ENCODE data around the gene DMBX1.
A peak's percentile ranks its signal among the peaks of the same experiment; 100 is the strongest.

The DMBX1 gene

DNA sequence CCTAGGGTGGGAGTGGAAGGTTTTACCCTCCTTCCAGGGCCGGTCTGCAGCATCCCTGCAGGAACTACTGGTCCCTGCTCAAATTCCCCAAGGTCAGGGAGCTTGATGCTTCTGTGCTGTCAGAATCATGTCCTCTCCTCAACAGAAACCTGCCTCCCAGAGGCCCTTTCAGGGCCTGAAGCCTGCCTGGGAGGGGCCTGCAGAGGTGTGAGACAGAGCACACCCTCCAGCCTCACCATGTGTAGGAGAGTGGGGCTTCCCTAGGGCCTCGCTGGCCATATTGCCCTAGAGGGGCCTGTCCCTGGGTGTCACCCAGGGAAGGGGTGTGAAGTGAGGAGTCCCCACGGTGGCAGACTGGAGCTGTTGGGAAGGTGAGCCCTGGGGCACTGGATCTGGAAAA is 40.7 kb downstream of the DMBX1 start:
- DNase-seq (ENCODE audit: low spot score) = no peak
- in situ Hi-C loops (cut with MboI; ENCODE audit: low pct_unique_long_range_greater_than_20kb, low sequenced_read_pairs, unreplicated experiment) = no loop called here
- TF ChIP-seq, protein P1, sequence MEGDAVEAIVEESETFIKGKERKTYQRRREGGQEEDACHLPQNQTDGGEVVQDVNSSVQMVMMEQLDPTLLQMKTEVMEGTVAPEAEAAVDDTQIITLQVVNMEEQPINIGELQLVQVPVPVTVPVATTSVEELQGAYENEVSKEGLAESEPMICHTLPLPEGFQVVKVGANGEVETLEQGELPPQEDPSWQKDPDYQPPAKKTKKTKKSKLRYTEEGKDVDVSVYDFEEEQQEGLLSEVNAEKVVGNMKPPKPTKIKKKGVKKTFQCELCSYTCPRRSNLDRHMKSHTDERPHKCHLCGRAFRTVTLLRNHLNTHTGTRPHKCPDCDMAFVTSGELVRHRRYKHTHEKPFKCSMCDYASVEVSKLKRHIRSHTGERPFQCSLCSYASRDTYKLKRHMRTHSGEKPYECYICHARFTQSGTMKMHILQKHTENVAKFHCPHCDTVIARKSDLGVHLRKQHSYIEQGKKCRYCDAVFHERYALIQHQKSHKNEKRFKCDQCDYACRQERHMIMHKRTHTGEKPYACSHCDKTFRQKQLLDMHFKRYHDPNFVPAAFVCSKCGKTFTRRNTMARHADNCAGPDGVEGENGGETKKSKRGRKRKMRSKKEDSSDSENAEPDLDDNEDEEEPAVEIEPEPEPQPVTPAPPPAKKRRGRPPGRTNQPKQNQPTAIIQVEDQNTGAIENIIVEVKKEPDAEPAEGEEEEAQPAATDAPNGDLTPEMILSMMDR (IDR thresholded peaks at IDR 0.05; ENCODE audit: extremely low read depth, insufficient read depth, missing control alignments) = no peak

DNA sequence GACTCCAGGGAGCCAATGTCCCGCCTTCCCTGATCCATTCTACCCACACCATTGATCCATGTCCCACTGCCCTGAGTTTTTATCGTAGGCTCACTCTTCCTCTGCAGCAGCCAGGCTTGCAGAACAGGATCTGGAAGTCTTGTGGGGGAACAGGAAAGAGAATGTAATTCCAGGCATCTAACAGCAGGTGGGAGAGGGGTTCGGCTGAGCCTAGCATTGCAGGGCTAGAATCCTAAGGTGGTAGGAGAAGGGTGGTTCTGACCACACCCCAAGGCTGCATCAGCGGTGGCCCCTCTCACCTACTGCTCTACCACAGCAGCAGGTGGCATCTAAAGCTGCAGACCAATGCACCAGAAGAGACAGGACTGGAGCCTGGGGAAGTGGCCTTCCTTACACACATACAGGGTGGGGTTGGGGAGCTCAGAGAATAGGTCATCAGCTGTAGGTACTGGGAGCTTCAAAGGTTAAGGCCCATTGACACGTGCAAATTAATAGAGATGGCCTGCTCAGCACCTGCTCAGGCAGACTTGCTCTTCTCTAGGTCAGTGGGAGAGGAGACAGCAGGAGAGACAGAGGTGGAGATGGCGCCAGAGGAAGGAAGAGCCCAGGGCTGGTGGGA is 41.3 kb downstream of the DMBX1 start:
- DNase-seq (ENCODE audit: low spot score) = no peak
- in situ Hi-C loops (cut with MboI; ENCODE audit: low pct_unique_long_range_greater_than_20kb, low sequenced_read_pairs, unreplicated experiment) = no loop called here
- TF ChIP-seq, protein P1 (IDR thresholded peaks at IDR 0.05; ENCODE audit: extremely low read depth, insufficient read depth, missing control alignments) = no peak

DNA sequence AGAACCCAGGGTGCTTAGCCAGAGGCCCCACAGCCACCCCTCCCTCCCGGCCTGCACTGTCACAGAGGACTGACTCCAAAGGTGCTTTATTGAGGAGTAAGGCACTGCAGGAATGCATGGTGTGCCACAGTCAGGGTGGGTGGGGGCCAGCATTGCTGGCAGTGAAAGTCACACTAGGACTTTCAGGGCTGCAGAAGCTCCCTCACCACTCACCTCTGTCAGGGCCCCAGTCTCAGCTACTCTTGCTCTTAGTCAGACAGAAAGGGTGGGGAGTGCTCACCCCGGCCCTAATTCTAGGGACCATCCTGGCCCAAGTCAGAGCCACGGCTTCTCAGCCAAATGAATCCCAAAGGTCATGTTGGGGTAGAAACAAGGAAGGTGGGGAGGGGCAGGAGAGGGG is 42.5 kb downstream of the DMBX1 start:
- DNase-seq (ENCODE audit: low spot score) = no peak
- TF ChIP-seq, protein P1 (IDR thresholded peaks at IDR 0.05; ENCODE audit: extremely low read depth, insufficient read depth, missing control alignments) = no peak
- in situ Hi-C loops (cut with MboI; ENCODE audit: low pct_unique_long_range_greater_than_20kb, low sequenced_read_pairs, unreplicated experiment) = no loop called here

DNA sequence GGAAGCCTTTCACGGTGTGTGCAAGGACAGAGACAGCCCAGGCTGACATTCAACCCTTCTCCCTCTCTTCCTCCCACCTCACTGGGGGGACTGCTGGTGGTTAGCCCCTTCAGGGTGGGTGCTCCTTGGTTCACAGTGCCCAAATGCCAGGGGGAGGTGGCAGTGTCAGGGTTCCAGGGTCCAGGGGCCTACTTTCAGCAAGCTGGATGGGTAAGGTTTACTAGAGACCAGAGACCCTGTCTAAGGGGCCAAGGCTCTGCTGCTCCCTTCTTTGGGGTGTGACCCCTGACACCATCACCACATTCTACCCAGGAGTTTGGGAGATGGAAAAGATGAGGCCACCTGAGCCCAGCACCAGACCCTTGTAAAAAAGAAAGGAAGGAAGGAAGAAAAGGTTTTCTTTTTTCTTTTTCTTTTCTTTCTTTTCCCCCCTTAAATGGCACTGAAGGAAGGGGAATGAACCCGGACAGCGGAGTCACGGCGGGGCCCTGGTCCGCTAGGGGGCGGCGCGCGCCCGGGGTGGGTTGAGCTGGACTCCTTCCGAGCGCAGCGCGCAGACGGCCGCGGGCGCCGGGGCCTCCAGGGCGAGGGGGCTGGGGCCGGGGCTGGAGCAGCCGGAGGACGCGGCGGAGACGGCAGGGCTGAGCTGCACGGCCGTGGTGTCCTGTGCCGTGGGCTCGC is 43.0 kb downstream of the DMBX1 start:
- TF ChIP-seq, protein P1 (IDR thresholded peaks at IDR 0.05; ENCODE audit: extremely low read depth, insufficient read depth, missing control alignments) = peak; percentile 65
- peak; percentile 86 for DNase-seq (ENCODE audit: low spot score)
- in situ Hi-C loops (cut with MboI; ENCODE audit: low pct_unique_long_range_greater_than_20kb, low sequenced_read_pairs, unreplicated experiment) = no loop called here

DNA sequence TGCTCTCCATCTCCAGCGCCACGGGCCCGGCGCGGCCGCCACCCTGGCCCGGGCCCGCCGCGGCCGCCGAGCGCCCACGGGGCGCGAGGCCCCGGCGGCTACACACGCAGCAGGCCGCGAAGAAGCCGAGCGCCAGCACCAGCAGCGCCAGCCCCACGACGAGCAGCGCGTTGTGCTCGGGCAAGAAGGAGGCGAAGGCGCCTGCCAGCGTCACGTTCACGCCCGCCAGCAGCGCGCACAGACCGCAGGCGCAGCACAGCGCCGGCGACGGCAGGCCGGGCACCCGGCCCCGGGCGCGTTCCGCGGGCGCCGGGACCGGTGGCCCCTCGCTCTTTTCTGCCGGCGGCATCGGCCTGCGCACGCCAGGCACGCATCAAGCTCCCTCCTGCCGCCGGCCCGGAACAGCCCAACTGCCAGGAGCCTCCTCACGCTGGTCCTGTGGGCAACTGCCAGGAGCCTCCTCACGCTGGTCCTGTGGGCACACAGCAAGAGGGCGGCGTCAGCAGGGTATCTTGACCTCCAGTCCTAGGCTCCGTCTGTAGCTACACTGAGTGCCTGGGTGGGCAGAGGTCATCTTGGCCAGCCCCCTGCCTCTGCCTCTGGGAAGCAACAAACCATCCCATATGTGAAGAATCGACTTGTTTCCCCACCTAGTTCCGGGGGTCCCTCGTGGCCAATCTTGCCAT is 43.7 kb downstream of the DMBX1 start:
- in situ Hi-C loops (cut with MboI; ENCODE audit: low pct_unique_long_range_greater_than_20kb, low sequenced_read_pairs, unreplicated experiment) = no loop called here
- TF ChIP-seq, protein P1 (IDR thresholded peaks at IDR 0.05; ENCODE audit: extremely low read depth, insufficient read depth, missing control alignments) = no peak
- peak; percentile 62 for DNase-seq (ENCODE audit: low spot score)

DNA sequence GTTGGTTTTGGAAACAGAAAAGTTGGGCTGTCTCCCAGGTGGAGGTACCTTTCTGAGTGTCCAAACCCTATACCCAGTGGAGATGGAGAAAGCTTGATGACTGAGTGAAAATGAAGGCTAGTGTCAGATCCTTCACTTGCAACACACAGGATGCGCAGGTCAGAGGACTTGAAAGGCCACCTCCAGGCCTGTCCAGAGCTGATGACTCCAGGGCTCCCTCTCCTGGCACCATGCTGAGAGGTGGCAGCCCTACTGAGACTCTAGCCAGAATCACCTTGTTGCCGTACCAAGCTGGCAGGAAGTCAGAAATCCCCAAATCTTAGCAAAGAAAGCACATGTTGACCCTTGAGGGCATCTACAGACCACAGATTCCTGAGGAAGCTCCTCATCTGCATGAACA is 45.4 kb downstream of the DMBX1 start:
- peak; percentile 69 for DNase-seq (ENCODE audit: low spot score)
- TF ChIP-seq, protein P1 (IDR thresholded peaks at IDR 0.05; ENCODE audit: extremely low read depth, insufficient read depth, missing control alignments) = peak; percentile 51
- in situ Hi-C loops (cut with MboI; ENCODE audit: low pct_unique_long_range_greater_than_20kb, low sequenced_read_pairs, unreplicated experiment) = no loop called here
